Panc1 (cell line): ENCODE measurements around the gene FDXR. TPM values are rescaled to one million over a fixed set of nuclear protein-coding genes. Genes with fewer than 3 reads are reported as not detected.

Experiments used
- ATAC-seq: fragments of 200-7000 bp; cut with Tn5 transposase; 2 replicates; pipeline ENCODE4 v1.9.1; 2020; ENCODE audit warnings: mild to moderate bottlenecking, moderate library complexity
- BruUV-seq: library from RNA; stranded (reverse); fragments of 400-500 nt; replicated peaks from 2 replicates; lab custom pipeline; 2021; lab: Mats Ljungman, UMichigan
- CTCF ChIA-PET: fragments of 300-600 bp; sonication (Branson Sonifier 250); formaldehyde crosslinking; loops from one replicate; lab custom pipeline; 2022; ENCODE audit warnings: antibody characterized with exemption; lab: Charles Lee
- POLR2A ChIA-PET: fragments of 300-600 bp; sonication (Branson Sonifier 250); formaldehyde crosslinking; loops from one replicate; lab custom pipeline; 2022; ENCODE audit warnings: antibody characterized with exemption; lab: Charles Lee
- DNase-seq: peaks from one replicate; pipeline ENCODE4 v3.0.0-alpha.2; 2010; ENCODE audit warnings: low read depth, low spot score
- H3K27ac ChIP-seq: 2 replicates; pipeline ENCODE4 v1.5.1; 2011; ENCODE audit warnings: mild to moderate bottlenecking, low read length, inconsistent platforms
- H3K27me3 ChIP-seq: fragments of 200-500 bp; sonication (Bioruptor generic); 2 replicates; pipeline ENCODE4 v1.6.0; 2014; ENCODE audit warnings: low read length, inconsistent platforms; ENCODE audit not compliant: control insufficient read depth, insufficient read depth
- H3K36me3 ChIP-seq: fragments of 200-500 bp; sonication (Bioruptor generic); 2 replicates; pipeline ENCODE4 v1.5.1; 2014; ENCODE audit warnings: inconsistent platforms, mild to moderate bottlenecking, low read length, moderate library complexity; ENCODE audit not compliant: control insufficient read depth, insufficient read depth
- H3K4me1 ChIP-seq: 2 replicates; pipeline ENCODE4 v1.5.1; 2011; ENCODE audit warnings: inconsistent platforms, mild to moderate bottlenecking, low read length, moderate library complexity; ENCODE audit not compliant: control insufficient read depth, insufficient read depth
- H3K4me3 ChIP-seq, 2 experiments: 2 replicates each; pipeline ENCODE4 v1.5.1; 2011 to 2012; ENCODE audit warnings: low read depth in 2 of 2, low read length in 2 of 2, mild to moderate bottlenecking in 2 of 2, inconsistent platforms in 1 of 2, moderate library complexity in 1 of 2
- H3K9me3 ChIP-seq: fragments of 200-500 bp; sonication (Bioruptor generic); 2 replicates; pipeline ENCODE4 v1.5.1; 2014; ENCODE audit warnings: low read depth, mild to moderate bottlenecking, inconsistent platforms, low read length, moderate library complexity; ENCODE audit not compliant: control insufficient read depth, insufficient read depth
- POLR2AphosphoS5 ChIP-seq: IDR thresholded peaks from 2 replicates; pipeline ENCODE4 v1.6.1; 2012; ENCODE audit warnings: mild to moderate bottlenecking, low read depth, low read length, moderate library complexity
- REST ChIP-seq, 2 experiments: IDR thresholded peaks; 2 replicates each; pipeline ENCODE4 v1.6.1; 2011 to 2012; ENCODE audit warnings: low read depth in 2 of 2, control low read depth in 1 of 2, low read length in 1 of 2, mild to moderate bottlenecking in 1 of 2, moderate library complexity in 1 of 2; ENCODE audit not compliant: insufficient read depth in 1 of 2
- SIN3A ChIP-seq: IDR thresholded peaks from 2 replicates; pipeline ENCODE4 v1.6.1; 2012; ENCODE audit warnings: low read depth, mild to moderate bottlenecking, low read length, moderate library complexity, borderline replicate concordance; ENCODE audit not compliant: insufficient read depth
- TCF7L2 ChIP-seq: IDR thresholded peaks from 2 replicates; pipeline ENCODE4 v1.6.1; 2011; ENCODE audit warnings: mild to moderate bottlenecking, low read depth, low read length, inconsistent platforms
- in situ Hi-C: cut with HindIII; loops from 2 replicates; pipeline ENCODE4 v1.10.0; 2016; ENCODE audit warnings: low sequenced_read_pairs, low pct_unique_long_range_greater_than_20kb
- intact Hi-C: fragments of 100-400 bp; cut with micrococcal nuclease; formaldehyde crosslinking; loops from one replicate; pipeline ENCODE4 v1.10.0; 2022; ENCODE audit not compliant: unreplicated experiment
- total RNA-seq: library from RNA; stranded (reverse); gene quantifications from one replicate; pipeline ENCODE4 v1.2.1, GENCODE V29; 2021; ENCODE audit not compliant: unreplicated experiment
- TF ChIP-seq, protein P1 (sequence below): fragments of 450-650 bp; IDR thresholded peaks from 2 replicates; pipeline ENCODE4 v1.5.1; 2017; ENCODE audit warnings: mild to moderate bottlenecking

Gene FDXR
- total RNA-seq, 1 experiment from 2014 or later = 21.8 TPM

- in situ Hi-C loops (no loop called here), intact Hi-C loops (no loop called here)
- ChIA-PET CTCF (interaction anchor here (0.6 kb wide), 1 partner anchor 36 kb away, joined by 5 read pairs; no protein-coding TSS in a partner anchor), POLR2A (interaction anchor here (0.6 kb wide), 2 partner anchors 32 to 119 kb away, joined by 3 to 9 read pairs; no protein-coding TSS in a partner anchor)
- DNase-seq = no peak
- H3K36me3 ChIP-seq = no peaks in the 10 kb centered on the region
- BruUV-seq = no TSS peak
- H3K9me3 ChIP-seq = no peaks in the 10 kb centered on the region
- no peaks in the 10 kb centered on the region for H3K27me3 ChIP-seq
- H3K4me1 ChIP-seq = no peaks in the 10 kb centered on the region
- TF ChIP-seq, protein P1, sequence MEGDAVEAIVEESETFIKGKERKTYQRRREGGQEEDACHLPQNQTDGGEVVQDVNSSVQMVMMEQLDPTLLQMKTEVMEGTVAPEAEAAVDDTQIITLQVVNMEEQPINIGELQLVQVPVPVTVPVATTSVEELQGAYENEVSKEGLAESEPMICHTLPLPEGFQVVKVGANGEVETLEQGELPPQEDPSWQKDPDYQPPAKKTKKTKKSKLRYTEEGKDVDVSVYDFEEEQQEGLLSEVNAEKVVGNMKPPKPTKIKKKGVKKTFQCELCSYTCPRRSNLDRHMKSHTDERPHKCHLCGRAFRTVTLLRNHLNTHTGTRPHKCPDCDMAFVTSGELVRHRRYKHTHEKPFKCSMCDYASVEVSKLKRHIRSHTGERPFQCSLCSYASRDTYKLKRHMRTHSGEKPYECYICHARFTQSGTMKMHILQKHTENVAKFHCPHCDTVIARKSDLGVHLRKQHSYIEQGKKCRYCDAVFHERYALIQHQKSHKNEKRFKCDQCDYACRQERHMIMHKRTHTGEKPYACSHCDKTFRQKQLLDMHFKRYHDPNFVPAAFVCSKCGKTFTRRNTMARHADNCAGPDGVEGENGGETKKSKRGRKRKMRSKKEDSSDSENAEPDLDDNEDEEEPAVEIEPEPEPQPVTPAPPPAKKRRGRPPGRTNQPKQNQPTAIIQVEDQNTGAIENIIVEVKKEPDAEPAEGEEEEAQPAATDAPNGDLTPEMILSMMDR = no peak
- no peak for TF ChIP-seq REST (IDR thresholded peaks at IDR 0.05; ENCODE audit: insufficient read depth in 1 of 2, low read depth in 2 of 2, low read length in 1 of 2)
- H3K4me3 ChIP-seq = no peak overlapping the region
- ATAC-seq = peak; percentile 39; the same call in 1 of the 2 replicates
- no peak overlapping the region for H3K27ac ChIP-seq
These were observed 28.8 kb upstream of the FDXR start for GRCh38 chr17:74901353-74902135.

DNA sequence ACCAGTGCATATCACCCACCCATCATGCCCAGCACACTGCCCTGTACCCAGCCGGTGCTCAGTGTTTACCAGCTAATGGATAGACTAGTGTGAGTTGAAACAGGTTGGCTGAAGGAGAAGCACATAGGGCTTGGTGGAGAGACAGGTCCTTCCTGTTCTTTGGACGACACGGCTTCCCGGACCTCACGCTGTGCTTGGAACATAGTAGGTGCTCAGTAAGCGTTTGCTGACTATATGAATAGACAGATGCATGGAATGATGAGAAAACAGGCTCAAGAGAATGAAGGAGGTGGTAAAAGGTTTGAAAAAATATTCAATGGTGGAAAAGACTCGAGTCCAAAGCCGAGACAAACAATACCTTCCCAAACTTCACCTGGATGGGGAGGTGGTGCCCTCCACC lies 27.4 kb upstream of the FDXR start:
- Histone ChIP-seq H3K4me3 (no peak overlapping the region), H3K36me3 (no peaks in the 10 kb centered on the region), H3K9me3 (no peaks in the 10 kb centered on the region), H3K4me1 (no peaks in the 10 kb centered on the region), H3K27ac (no peak overlapping the region), H3K27me3 (peaks cover under 1% of the 10 kb centered on the region; the same call in 1 of the 2 replicates)
- ChIA-PET CTCF (no interaction called here), POLR2A (no interaction called here)
- no TSS peak for BruUV-seq
- no peak for DNase-seq
- no peak for ATAC-seq
- TF ChIP-seq POLR2AphosphoS5 = no peak
- TF ChIP-seq, protein P1 = no peak
- no peak for TF ChIP-seq REST (IDR thresholded peaks at IDR 0.05; ENCODE audit: insufficient read depth in 1 of 2, low read depth in 2 of 2, low read length in 1 of 2)
- TF ChIP-seq SIN3A = no peak
- no peak for TF ChIP-seq TCF7L2
- in situ Hi-C loops (no loop called here), intact Hi-C loops (no loop called here)
